SU-DHL-6 (cell line): Measurements from ENCODE around the gene FAM162A.

Experiments used
- H2AFZ ChIP-seq: fragments of 200-600 bp; sonication (generic); 2 replicates; pipeline ENCODE4 v1.6.1; 2014; ENCODE audit warnings: low read depth, mild to moderate bottlenecking, moderate library complexity, mixed read lengths, antibody characterized with exemption, low read length; ENCODE audit not compliant: severe bottlenecking
- H3F3A ChIP-seq: fragments of 200-600 bp; shearing (Covaris generic); 2 replicates; pipeline ENCODE4 v1.6.0; 2016; ENCODE audit warnings: antibody characterized with exemption, mild to moderate bottlenecking; ENCODE audit not compliant: insufficient read depth
- H3K27ac ChIP-seq: fragments of 200-600 bp; sonication (generic); 2 replicates; pipeline ENCODE4 v1.5.1; 2016; ENCODE audit warnings: low read depth, mild to moderate bottlenecking, low read length, moderate library complexity, mixed read lengths
- H3K27me3 ChIP-seq: fragments of 200-600 bp; sonication (generic), shearing (Covaris generic); 2 replicates; pipeline ENCODE4 v1.6.0; 2014; ENCODE audit warnings: mild to moderate bottlenecking, low read length
- H3K36me3 ChIP-seq: fragments of 200-600 bp; sonication (generic); 2 replicates; pipeline ENCODE4 v1.6.1; 2014; ENCODE audit warnings: mild to moderate bottlenecking, low read length, mixed read lengths
- H3K4me2 ChIP-seq: fragments of 300-600, 200-600 bp; shearing (Covaris generic), sonication (generic); 2 replicates; pipeline ENCODE4 v1.6.0; 2014; ENCODE audit warnings: low read length, low read depth, mild to moderate bottlenecking; ENCODE audit not compliant: poor library complexity, severe bottlenecking
- H3K4me3 ChIP-seq: fragments of 200-600 bp; sonication (generic); 2 replicates; pipeline ENCODE4 v1.5.1; 2014; ENCODE audit warnings: antibody characterized with exemption, low read length, mild to moderate bottlenecking, mixed read lengths; ENCODE audit not compliant: insufficient read depth, poor library complexity, severe bottlenecking
- H3K79me2 ChIP-seq: fragments of 200-600 bp; sonication (generic); 2 replicates; pipeline ENCODE4 v1.6.1; 2014; ENCODE audit warnings: mild to moderate bottlenecking, low read length, moderate library complexity; ENCODE audit not compliant: insufficient read depth
- H3K9ac ChIP-seq: fragments of 200-600 bp; sonication (generic); 2 replicates; pipeline ENCODE4 v1.7.0; 2014; ENCODE audit warnings: mild to moderate bottlenecking, low read length
- H3K9me2 ChIP-seq: fragments of 200-600 bp; sonication (generic); replicated peaks from 2 replicates; pipeline ENCODE4 v1.6.1; 2014; ENCODE audit warnings: low read length; ENCODE audit not compliant: insufficient read depth
- H3K9me3 ChIP-seq: fragments of 200-600 bp; sonication (generic); 2 replicates; pipeline ENCODE4 v1.6.1; 2014; ENCODE audit warnings: low read length, mixed read lengths; ENCODE audit not compliant: insufficient read depth
- H4K20me1 ChIP-seq: fragments of 200-600 bp; sonication (generic); 2 replicates; pipeline ENCODE4 v1.6.1; 2014; ENCODE audit warnings: low read depth, mild to moderate bottlenecking, antibody characterized with exemption, low read length, moderate library complexity, mixed read lengths
- EZH2phosphoT487 ChIP-seq: fragments of 200-600 bp; sonication (generic), shearing (Covaris generic); conservative IDR thresholded peaks from 2 replicates; pipeline ENCODE4 v1.6.1; 2018; ENCODE audit warnings: mild to moderate bottlenecking, antibody characterized with exemption, low read length, moderate library complexity, mixed read lengths
- TF ChIP-seq, protein P1 (sequence below): fragments of 200-600 bp; sonication (generic); IDR thresholded peaks from one replicate; pipeline ENCODE4 v1.5.1; 2017; ENCODE audit warnings: antibody characterized with exemption, mild to moderate bottlenecking, low read length, moderate library complexity; ENCODE audit not compliant: insufficient read depth, poor library complexity, severe bottlenecking

Gene FAM162A

DNA sequence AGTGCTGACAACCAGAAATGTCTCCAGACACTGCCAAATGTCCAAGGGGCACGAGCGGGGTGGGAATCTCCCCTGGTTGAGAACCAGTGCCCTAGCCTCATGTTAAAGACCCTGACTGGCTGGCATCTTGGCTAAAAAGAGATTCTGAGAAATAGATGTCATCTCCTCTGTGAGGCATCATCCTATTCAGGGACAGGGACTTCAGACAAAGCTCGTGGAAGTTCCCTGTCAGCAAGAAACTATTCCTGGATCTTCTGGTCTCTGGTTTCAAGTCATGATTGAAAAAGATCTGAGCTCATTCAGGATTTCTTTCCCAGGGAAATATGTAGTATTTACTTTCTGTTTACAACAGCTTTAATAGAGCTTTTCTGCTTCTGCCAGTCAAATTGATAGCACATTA, 21.0 kb downstream of the FAM162A start:
- no peak overlapping the region for H3K4me3 ChIP-seq
- H3K9me2 ChIP-seq = no peaks in the 10 kb centered on the region
- H2AFZ ChIP-seq = no peak overlapping the region
- TF ChIP-seq, protein P1, sequence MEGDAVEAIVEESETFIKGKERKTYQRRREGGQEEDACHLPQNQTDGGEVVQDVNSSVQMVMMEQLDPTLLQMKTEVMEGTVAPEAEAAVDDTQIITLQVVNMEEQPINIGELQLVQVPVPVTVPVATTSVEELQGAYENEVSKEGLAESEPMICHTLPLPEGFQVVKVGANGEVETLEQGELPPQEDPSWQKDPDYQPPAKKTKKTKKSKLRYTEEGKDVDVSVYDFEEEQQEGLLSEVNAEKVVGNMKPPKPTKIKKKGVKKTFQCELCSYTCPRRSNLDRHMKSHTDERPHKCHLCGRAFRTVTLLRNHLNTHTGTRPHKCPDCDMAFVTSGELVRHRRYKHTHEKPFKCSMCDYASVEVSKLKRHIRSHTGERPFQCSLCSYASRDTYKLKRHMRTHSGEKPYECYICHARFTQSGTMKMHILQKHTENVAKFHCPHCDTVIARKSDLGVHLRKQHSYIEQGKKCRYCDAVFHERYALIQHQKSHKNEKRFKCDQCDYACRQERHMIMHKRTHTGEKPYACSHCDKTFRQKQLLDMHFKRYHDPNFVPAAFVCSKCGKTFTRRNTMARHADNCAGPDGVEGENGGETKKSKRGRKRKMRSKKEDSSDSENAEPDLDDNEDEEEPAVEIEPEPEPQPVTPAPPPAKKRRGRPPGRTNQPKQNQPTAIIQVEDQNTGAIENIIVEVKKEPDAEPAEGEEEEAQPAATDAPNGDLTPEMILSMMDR = no peak
- TF ChIP-seq EZH2phosphoT487 = no peak
- H3K4me2 ChIP-seq = no peak overlapping the region
- 0 out of 2 replicates have a peak, but pooled peaks cover 2% of the 10 kb centered on the region for H3F3A ChIP-seq
- H3K27me3 ChIP-seq = no peaks in the 10 kb centered on the region
- H3K36me3 ChIP-seq = peaks cover 20% of the 10 kb centered on the region; the same call in 1 of the 2 replicates
- no peaks in the 10 kb centered on the region for H3K9me3 ChIP-seq
- no peaks in the 10 kb centered on the region for H3K79me2 ChIP-seq
- H3K27ac ChIP-seq = no peak overlapping the region
- no peaks in the 10 kb centered on the region for H4K20me1 ChIP-seq
- H3K9ac ChIP-seq = no peak overlapping the region

- no peaks in the 10 kb centered on the region for H3K27me3 ChIP-seq
- H3K4me3 ChIP-seq = no peak overlapping the region
- H3K4me2 ChIP-seq = no peak overlapping the region
- H4K20me1 ChIP-seq = no peaks in the 10 kb centered on the region
- H3K9me3 ChIP-seq = no peaks in the 10 kb centered on the region
- H3K36me3 ChIP-seq = peaks cover 20% of the 10 kb centered on the region; the same call in 1 of the 2 replicates
- H3K27ac ChIP-seq = no peak overlapping the region
- H3F3A ChIP-seq = 0 out of 2 replicates have a peak, but pooled peaks cover 2% of the 10 kb centered on the region
- H2AFZ ChIP-seq = no peak overlapping the region
- TF ChIP-seq, protein P1 = no peak
- no peak for TF ChIP-seq EZH2phosphoT487
- no peak overlapping the region for H3K9ac ChIP-seq
- no peaks in the 10 kb centered on the region for H3K79me2 ChIP-seq
- no peaks in the 10 kb centered on the region for H3K9me2 ChIP-seq
These were observed 22.2 kb downstream of the FAM162A start for GRCh38 chr3:122406198-122406597.

- Histone ChIP-seq H3K9ac (no peak overlapping the region), H3K9me2 (no peaks in the 10 kb centered on the region), H3K4me3 (no peak overlapping the region), H3K27me3 (no peaks in the 10 kb centered on the region), H3K79me2 (no peaks in the 10 kb centered on the region), H3K4me2 (no peak overlapping the region), H3K27ac (no peak overlapping the region), H2AFZ (no peak overlapping the region), H3K9me3 (no peaks in the 10 kb centered on the region), H4K20me1 (no peaks in the 10 kb centered on the region), H3K36me3 (peaks cover 20% of the 10 kb centered on the region; the same call in 1 of the 2 replicates), H3F3A (peaks cover 2% of the 10 kb centered on the region; the same call in 1 of the 2 replicates)
- TF ChIP-seq, protein P1 = no peak
- no peak for TF ChIP-seq EZH2phosphoT487
These were observed 24.0 kb downstream of the FAM162A start for GRCh38 chr3:122407946-122408345.
